DMS53 (cell line): ENCODE results near the gene CAPZB.

Source experiments
- DNase-seq: peaks from one replicate; lab custom pipeline; 2025; lab: John Stamatoyannopoulos, UW

CAPZB gene

DNA sequence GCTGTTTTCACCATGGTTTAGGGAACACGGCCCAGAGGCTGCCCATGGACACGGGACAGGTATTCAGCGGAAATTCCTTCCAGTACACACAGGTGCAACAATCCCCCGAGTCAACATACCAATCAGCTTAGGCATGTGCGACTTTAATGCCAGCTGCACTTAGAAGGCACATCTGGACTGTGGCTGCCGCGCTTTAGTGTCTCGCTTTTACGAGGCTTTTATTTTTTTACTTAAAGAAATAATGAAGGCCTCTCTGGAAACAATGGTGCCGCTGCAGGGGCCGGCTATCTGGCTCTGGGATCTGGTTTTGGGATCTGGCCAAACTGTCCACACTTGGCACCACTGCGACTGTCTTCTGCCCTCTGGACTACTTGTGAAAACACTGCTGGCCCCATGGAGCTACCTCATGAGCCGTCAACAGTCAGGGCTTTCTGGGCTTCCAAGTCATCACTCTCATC lies 117.7 kb downstream of the CAPZB start:
- no peak for DNase-seq

DNA sequence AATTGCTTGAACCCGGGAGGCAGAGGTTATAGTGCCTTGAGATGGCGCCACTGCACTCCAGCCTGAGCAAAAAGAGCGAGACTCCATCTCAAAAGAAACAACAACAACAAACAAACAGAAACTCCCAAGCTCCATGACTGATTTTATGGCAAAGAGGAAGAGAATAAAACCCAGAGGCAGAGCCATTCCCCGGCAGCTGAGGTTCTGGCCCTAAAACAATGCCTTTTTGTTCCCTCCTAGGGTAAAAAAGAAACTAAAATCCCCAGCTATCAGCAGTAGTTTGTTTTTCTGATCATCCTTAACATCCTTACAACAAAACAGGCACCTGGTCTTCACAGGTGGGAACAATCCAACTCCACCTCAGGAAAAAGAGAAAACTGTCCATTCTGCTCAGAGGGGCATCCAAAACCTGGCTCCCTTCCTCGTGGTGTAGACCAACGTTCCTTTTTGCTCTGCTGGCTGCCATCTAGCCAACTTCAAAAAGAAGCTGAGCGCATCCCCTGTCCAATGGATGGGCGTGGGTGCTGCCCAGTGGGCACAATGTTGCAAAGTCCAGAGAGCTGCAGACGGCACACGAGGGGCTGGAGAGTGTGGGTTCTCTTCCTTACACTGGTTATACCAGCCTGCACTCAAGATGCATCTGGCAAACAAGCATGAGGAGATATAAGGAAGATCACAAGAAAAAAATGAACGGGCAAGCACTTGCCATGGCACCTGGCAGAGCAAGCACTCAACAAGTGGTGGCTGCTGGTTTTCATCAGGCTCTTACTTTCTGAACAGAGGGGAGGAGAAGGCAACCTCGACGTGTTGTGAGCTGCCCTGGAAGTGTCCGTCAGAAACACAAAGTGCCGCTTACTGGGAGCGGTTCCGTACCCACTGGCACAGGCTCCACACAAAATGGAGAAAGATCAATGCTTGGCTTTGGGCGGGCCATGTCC lies 118.5 kb downstream of the CAPZB start:
- no peak for DNase-seq

DNA sequence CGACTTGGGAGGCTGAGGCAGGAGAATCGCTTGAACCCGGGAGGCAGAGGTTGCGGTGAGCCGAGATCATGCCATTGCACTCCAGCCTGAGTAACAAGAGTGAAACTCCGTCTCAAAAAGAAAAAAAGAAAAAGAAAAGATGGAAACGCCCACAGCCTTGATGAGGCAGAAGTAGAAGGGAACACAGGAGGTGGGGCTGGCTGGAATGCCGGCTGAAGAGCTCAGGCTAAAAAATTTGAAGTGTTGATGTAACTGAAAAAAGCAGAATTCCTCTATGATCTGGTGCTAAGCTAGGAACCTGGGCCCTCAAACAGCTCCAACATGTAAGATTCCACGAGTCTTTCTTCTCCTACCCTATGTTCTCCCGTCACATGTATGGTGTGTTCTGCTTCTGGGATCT lies 119.6 kb downstream of the CAPZB start:
- DNase-seq, result no peak

DNA sequence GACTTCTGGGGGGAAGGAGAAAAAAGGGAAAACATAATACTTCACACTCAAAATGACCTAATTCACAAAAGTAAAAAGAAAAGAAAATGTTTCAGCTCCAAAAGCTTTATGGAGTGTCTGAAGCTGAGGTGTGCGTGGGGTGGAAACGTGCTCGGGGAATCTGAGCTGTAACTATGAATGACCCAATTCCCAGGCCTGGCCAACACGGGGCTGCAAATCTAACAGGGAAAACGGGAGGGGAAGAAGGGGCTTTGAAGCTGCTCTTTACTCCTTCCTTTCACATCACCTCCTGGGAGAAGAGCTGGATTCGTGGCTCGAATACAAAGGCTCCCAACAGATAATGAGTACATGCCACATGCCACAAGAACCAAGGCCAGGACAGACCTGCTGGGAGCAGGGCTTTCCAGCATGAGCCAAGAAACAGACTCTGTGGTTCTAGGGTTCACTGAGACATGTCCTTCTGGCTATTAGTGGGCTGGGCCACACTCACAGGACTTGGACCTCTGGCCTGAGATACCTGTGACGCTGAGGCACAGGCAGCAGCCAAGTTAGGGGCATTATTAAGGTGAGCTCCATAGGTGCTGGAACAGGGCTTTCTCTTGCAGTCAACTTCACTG lies 121.7 kb downstream of the CAPZB start:
- DNase-seq, result no peak

DNA sequence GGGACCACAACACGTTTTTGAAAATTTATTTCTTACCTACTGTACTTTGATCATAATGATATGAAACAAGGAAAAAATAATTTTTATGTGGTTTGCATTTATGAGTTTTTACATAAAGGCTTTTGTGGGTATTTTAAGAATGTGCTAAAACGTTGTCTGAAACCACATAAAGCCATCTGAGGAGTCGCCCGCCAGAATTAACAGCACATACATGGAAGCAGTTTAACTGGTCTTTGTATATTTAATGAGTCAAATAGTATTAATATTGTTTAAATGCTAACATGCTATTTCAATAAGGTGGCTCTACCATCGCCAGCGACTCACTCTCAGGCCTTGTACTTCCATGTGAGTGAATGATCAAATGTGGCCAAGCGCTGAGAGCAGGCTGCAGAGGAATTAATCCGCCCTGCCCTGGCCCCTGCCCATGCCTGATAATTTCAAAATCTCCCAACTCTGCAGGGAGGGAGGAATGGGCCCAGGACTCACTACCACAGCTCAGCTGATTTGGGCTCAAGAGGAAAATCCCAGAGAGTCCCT lies 123.7 kb downstream of the CAPZB start:
- DNase-seq, result no peak

DNA sequence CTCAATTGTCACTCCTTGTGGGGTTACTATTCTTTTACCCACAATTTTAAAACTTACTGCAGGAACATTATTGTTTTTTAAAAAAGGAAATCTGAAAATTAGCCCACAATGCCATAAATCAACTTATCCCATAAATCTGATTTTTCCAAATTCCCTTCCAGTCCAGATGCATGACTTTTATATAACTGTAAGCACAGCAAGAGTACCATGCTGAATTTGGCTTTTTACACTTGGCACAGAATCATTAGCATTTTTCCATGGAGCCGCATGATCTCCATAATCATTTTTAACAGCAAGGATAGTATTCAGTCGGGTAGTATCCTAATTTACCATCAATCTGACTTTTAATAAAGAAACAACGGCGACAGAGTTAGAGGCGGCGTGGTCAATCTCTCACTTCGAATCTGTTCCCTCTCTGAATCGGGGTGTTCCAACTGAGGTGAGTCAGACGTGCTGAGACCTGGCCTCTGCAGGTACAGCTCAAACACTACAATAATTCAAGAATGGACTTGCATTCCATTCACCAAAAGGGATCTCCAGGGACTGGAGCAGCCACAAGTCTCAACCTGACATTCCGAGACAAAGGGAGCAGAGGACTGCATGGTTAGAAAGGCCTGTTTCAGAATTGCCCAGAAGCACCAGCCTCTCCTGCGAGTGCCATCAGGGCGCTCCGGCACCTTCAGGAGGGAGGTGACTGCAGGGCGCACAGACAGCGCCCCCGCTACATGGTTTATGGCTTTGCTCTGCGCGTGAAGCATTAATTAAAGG lies 124.3 kb downstream of the CAPZB start:
- DNase-seq, result no peak

DNA sequence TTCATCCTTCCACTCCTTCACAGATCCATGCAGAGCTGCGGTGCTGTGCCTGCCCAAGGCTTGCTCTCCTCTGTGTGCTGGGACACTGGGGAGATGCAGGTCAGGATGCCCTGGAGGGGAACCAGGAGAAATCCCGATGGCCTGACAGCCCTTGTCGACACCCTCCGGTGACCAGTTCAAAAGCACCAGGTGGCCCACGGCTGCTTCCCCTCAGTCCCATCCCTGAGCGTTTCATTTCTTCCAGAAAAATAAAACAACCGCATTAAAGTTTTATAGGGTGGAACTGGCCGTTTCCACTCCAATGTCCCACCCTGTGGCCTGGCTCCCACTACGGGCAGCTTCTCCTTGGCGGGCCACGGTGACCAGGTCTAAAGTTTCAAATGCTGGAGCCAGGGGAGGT lies 124.9 kb downstream of the CAPZB start:
- no peak for DNase-seq

DNA sequence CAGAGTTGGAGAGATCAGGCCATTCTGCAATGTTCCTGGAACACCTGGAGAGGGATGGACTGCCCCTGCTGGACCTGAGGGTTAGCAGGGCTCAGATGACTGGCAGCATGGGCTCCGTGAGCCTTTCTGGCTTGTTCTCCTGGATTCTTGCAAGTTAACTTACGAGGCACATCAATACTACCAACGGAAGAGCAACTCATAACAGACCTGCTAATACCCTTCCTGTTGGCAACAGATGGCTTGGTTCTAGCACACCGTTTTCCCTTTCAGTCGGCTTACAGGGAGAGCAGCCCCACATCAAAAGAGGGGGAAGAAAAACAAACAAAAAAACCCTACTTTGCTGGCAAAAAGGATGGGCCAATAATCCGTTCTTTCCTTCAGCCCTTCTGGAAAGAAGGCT lies 125.3 kb downstream of the CAPZB start:
- DNase-seq, result no peak

DNA sequence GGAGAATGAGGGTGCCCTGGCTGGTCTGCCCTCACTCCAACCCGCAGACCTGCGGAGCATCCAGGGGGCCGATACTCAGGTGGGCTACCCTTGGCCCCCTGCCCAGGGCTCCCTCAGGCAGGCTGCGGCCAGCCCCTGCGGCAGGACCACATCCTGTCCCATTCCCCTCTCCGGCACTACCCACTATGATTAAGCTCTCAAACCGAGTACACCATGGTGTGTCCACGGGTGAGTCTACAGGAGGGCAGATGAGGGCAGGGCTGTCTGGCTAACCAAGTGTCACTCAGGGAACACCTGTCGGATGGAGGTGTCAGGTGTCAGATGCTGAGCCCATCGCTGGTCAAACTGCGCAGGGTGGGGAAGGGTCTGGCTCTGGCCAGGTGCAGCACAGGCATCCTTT lies 126.0 kb downstream of the CAPZB start:
- DNase-seq, result no peak

DNA sequence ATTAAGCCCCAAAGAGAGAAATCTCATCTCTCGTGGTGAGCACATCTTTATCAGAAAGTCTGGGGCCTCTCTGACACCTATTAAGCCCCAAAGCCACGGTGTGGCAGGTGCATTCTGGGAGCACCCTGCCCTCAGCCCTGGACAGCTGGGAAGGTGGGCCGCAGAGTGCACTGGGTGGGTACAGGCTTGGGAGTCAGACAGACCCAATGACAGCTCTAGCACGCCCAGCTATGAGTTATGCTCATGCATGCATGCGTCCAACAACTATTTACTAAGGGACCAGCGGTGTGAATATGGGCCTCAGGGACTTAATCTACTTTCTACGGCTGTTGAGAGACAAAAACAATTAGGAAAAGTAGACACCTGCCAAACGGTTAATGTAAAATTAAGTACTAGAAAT lies 126.6 kb downstream of the CAPZB start:
- no peak for DNase-seq

DNA sequence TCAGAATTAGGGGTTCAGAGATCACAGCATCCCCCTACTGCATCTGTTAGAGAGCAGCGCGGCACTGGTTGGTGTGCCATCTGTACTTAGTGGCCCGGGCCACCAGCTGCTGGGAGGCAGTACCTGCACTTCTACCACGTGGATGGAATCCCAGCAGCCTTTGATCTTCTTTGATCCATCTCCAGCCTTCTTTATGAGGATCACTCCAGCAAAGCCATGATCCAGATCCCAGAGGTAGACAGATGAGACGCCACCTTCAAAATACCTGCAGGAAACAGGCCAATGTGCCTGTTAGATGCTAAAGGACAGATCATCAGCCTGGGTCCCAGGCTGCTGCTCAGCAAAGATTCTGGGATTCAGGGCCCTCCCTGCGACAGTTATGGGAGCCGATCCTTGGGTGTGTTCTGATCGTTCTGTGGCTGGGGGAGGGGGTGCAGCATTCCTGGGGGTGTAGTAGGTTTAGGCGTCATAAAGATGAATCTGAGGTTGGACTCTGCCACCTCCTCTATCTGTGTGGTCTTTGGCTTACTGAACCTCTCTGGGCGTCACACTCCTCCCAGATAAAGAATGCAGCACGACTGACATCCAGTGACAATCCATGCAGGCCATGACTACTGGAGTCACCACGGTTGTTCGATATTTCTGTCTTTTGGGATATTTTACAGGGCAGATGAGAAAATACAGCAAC lies 127.9 kb downstream of the CAPZB start:
- no peak for DNase-seq

DNA sequence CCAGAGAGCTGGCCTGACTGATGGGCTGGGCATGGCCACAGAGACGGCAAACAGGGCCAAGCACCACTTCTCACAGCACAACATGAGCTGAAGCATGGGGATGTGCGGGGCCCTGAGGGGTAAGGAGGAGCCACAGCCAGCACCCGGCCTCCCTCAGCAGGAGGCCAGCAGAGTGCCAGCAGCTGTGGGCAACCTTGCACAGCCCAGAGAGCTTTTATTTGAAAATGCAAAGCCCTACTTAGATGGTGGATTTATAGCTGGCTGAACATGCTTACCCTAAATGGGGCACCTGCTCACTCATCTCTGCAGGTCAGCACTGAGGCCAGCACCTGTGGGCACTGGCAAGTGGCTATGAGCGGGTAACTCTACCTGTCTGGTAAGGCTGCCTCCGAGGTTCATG lies 129.1 kb downstream of the CAPZB start:
- no peak for DNase-seq

DNA sequence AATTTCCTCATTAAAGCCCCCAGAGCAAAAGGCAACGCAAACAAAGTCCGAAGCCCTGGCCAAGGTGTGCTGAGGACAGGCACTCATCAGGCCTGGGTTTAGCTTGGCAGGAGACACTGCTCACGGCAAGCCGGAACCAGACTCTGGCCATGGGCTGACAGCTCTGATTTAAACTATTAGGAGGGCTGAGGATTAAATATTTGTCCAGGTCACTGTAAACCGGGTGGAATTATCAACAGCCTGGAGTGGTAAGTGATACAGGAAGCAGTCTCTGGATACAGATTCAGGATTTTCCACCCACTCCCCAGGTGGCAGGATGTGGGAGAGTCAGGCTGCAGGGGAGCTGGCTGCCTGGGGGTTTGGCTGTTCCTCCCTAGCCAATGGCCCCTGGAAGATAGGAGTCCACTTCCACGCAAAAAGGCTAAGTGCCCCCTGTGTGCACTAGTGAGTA lies 130.8 kb downstream of the CAPZB start:
- DNase-seq, result no peak

DNA sequence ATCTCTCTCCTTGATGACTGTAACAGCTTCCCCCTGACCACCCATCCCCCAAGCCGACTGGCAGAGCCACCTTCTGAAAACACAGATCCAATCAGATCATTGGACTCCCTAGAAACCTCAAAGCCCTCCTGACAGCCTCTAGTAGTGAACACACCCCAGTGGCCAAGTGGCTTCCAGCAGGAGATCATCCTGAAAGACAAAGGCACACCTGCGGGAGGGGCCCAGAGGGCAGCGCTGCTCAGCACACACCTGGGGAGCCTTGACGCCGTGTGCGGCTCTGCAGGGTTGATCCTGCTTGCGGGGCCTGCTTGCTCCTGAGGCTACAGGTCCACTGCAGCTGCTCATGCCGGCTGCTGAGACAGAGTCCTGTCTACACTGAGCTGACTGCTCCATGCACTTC lies 131.7 kb downstream of the CAPZB start:
- peak; percentile 37 for DNase-seq

DNA sequence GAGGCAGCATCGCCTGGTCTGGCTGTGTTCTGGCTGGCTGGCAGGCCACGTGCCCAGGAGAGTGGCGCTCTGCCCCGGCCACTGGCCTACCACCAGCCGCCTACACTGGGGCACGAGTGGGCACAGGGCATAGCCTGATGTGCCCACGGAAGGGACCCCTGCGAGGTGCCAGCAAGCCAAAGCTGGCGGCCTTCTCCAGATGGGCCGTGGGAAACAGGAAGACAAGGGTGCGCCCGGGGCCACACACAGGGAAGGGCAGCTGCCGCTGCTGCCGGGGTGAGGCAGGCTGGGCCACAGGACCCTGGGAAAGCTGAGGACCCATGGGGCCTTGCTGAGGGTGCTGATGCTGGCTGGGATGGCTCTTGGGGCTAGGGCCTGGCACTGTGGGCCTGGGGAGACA lies 132.5 kb downstream of the CAPZB start:
- DNase-seq, result no peak

DNA sequence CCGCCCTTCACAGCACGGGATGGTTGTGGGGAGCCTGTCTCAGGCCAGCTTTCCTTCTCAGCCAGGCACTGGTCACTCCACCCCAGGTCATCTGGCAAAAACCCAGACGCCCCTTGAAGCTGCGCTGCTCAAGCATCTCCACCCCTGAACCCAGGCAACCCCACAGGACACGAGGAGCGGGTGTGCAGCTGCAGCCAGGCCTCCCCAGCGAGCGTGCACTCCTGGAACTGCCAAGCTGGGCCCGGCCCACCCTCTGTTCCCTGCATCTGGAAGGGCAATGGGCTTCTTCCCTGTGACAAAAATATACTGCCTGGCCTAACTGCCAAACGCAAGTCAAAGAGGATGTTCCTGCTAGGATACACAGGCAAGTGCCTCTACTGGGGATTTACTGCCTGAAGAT lies 133.5 kb downstream of the CAPZB start:
- DNase-seq, result no peak

DNA sequence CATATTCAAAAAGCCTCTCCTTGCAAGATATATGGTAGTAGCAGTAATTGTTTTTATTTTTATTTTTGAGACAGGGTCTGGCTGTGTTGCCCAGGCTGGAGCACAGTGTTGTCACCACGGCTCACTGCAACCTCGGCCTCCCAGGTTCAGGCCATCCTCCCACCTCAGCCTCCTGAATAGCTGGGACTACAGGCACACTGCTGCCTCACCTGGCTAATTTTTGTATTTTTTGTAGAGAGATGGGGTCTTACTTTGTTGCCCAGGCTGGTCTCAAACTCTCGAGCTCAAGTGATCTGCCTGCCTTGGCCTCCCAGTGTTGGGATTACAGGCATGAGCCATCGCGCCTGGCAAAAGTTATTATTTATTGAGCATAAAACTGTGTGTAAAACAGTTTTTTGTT lies 134.8 kb downstream of the CAPZB start:
- no peak for DNase-seq

DNA sequence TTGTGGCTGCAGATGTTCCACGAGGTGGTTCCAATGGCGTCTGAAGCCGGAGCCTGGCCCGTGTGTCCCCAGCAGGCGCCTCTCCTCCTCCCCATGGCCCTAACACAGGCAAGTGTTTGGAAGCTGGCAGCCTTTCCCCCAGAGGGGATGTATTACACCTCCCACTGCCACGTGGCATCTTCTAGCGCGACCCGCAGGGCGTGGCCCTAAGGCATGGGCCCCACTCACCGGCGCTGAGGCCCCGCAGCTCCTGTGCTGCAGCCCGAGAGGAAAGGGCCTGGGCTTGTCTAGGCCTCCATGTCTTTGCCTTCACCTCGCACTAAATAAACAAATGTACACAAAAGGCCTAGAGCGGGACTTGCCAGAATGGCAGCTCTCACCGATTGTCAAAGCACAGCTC lies 135.3 kb downstream of the CAPZB start:
- DNase-seq, result no peak

DNA sequence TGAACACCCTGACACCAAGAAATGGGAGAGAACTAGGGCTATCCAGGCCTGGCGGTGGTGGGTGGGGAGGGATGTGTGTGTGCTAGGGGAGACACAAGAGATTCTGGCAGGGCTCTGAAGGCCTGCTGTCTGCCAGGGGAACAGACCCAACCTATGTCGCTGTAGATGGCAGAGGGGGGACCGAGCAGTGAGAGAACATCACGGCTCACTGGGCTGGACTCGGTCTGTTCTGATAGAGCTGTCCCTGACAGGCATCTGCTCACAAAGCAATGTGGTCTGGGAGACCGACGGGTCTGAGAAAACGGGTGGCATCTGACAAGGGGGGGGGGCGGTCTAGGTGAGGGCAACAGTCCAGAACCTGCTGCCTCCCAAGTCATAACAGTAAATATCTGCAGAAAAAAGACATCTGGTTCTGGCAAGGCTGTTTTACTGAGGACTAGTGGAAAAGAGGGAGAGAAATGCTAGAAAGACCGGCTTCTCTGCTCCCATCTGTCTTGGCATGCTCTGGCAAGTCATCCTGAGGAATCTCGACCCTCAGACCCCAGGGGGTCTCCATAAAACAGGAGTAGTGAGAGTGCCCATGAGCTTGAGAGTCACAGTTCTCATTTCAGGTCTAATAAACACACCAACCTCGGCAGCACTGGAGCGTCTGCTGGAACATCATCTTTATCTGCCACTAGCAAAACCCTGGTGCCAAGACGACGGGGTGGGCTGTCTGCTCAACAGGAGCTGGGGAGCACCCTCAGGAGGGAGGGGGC lies 136.7 kb downstream of the CAPZB start:
- DNase-seq, result no peak

DNA sequence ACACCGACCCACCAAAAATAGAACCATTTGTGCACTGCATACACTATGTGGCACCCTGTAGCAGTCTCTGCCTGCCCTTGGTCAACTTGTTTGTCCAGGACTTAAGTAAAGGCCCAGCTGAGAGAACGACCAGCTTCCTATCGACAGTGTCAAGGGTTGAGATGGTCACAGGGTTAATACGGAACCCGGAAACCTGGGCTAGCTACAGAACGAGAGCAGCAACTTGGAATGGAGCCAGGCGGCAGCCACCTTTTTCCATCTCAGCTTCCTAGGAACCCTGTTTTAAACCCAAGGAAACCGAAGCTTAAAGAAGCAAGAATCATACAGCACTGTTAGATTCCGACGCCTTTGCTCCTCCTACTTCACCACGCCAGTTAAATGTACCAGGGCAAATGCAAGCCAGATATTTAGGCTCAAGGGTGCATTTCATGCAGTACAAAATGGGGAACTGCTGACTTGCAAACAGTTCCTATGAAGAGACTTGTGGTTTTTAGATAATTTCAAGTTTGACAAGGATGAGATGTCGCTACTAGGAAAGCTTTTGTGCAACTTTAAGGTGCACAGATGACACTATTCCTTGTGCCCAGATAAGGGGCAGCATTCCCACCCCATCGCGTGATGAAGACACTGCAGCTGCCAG lies 137.7 kb downstream of the CAPZB start:
- DNase-seq, result no peak

DNA sequence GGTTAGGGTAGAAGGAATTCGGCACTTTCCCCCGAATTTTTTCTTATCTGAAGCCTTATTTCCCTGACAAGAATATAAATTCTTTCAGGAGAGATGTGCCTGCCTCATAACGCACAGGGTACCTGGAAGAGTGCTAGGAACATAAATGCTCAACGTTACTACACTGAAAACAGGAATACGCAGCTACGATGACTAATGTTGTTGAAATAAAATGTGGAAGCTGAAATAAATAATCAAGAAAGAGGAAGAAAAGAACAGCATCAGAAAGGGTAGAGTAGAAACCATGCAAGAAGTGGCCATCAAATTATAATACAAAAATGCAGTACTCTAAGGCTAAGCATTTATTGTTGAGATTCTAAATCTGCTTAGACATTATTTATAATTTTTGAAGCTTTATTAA lies 139.3 kb downstream of the CAPZB start:
- no peak for DNase-seq
